K562 (cell line): ENCODE data around the gene FSHR. TPM values are rescaled to one million over a fixed set of nuclear protein-coding genes. Genes with fewer than 3 reads are reported as not detected.

Experiments
- CHD4 ChIP-seq: fragments of 200-600 bp; sonication (generic); IDR thresholded peaks from 3 replicates; pipeline ENCODE4 v1.6.1; 2012; ENCODE audit warnings: low read depth, mild to moderate bottlenecking, mixed read lengths, low read length, inconsistent platforms; ENCODE audit not compliant: insufficient read depth, insufficient replicate concordance, poor library complexity, severe bottlenecking
- DPF2 ChIP-seq: fragments of 450-650 bp; IDR thresholded peaks from 2 replicates; pipeline ENCODE4 v1.6.1; 2016
- KDM4B ChIP-seq, 2 experiments: fragments of 450-650 bp in 1 of 2; sonication (generic) in 1 of 2; IDR thresholded peaks; 2 replicates each; pipeline ENCODE4 v1.6.1; 2016 to 2017; ENCODE audit warnings: borderline replicate concordance in 2 of 2, antibody characterized with exemption in 1 of 2, low read depth in 1 of 2, mild to moderate bottlenecking in 1 of 2
- MCM2 ChIP-seq: fragments of 450-650 bp; IDR thresholded peaks from 2 replicates; pipeline ENCODE4 v1.6.1; 2017; ENCODE audit warnings: low read depth, mild to moderate bottlenecking
- MEF2D ChIP-seq: conservative IDR thresholded peaks from 2 replicates; pipeline ENCODE4 v1.6.1; 2016; ENCODE audit warnings: low read depth, missing genetic modification characterization, missing compliant biosample characterization
- POLR2H ChIP-seq: IDR thresholded peaks from 2 replicates; pipeline ENCODE4 v1.6.1; 2016; ENCODE audit warnings: missing genetic modification characterization, low read depth, mild to moderate bottlenecking, control low read depth, missing compliant biosample characterization, moderate library complexity
- SP1 ChIP-seq: sonication (generic); formaldehyde crosslinking; IDR thresholded peaks from 2 replicates; pipeline ENCODE4 v1.8.1; 2022; ENCODE audit warnings: mild to moderate bottlenecking, missing genetic modification reagents
- polyA plus RNA-seq, 8 experiments: library from polyadenylated mRNA; depleted of rRNA in 4 of 8; stranded (reverse) in 5 of 8; unstranded in 3 of 8; fragments of >200 nt; fragmentation: Nextera tagmentation in 2 of 8; fragmentation: Illumina TruSeq in 1 of 8; extraction: Ambion mirVana in 2 of 8; extraction: Trizol in 1 of 8; gene quantifications; 2 replicates each; pipeline versions ENCODE4 v1.2.1 to v1.2.3, GENCODE V29; 2011 to 2014; ENCODE audit warnings: inconsistent platforms in 1 of 8, missing spikeins in 1 of 8
- total RNA-seq, 7 experiments: library from RNA; depleted of rRNA in 6 of 7; stranded (reverse); fragments of >200 nt in 6 of 7; fragmentation: Illumina TruSeq in 2 of 7; extraction: Trizol in 2 of 7; gene quantifications; 2 replicates each; pipeline versions ENCODE4 v1.2.1 to v1.2.3, GENCODE V29; 2011 to 2021; ENCODE audit warnings: low replicate concordance in 1 of 7
- TF ChIP-seq, protein P1 (sequence below): sonication (generic); formaldehyde crosslinking; IDR thresholded peaks from 2 replicates; pipeline ENCODE4 v1.8.0; 2022; ENCODE audit warnings: mild to moderate bottlenecking, missing genetic modification reagents
- TF ChIP-seq, protein P2 (sequence below): fragments of 450-650 bp; IDR thresholded peaks from 2 replicates; pipeline ENCODE4 v1.7.0; 2016; ENCODE audit warnings: borderline replicate concordance

Gene FSHR
- total and polyA plus RNA-seq, 9 of the 15 experiments (the other 6 are each of a cell fraction or from before 2014, with no cell fraction given) = not detected

DNA sequence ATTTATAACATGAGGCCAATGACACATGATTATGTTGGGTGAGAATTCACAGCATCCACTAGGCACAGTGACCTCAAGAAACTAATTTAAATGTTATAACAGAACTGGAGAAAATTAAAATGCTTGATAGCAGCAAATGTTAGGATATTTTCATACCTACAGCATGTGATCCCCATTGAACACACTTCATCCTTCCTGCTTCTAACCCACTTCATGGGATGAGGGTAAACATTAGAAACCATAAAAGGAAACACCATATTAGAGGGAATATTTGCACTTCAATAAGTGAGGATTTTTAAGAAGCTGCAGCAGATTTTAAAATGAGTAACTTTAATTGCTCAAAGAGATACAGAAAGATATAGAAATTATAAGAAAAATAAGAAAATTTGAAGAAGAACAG lies 117.1 kb downstream of the FSHR start (continued):
- TF ChIP-seq POLR2H (no peak), MCM2 (no peak), MEF2D (no peak), KDM4B (IDR thresholded peaks at IDR 0.05; ENCODE audit: borderline replicate concordance in 2 of 2, low read depth in 1 of 2) (no peak), SP1 (no peak), DPF2 (no peak), CHD4 (no peak)
- TF ChIP-seq, protein P1, sequence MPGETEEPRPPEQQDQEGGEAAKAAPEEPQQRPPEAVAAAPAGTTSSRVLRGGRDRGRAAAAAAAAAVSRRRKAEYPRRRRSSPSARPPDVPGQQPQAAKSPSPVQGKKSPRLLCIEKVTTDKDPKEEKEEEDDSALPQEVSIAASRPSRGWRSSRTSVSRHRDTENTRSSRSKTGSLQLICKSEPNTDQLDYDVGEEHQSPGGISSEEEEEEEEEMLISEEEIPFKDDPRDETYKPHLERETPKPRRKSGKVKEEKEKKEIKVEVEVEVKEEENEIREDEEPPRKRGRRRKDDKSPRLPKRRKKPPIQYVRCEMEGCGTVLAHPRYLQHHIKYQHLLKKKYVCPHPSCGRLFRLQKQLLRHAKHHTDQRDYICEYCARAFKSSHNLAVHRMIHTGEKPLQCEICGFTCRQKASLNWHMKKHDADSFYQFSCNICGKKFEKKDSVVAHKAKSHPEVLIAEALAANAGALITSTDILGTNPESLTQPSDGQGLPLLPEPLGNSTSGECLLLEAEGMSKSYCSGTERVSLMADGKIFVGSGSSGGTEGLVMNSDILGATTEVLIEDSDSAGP = no peak
- TF ChIP-seq, protein P2, sequence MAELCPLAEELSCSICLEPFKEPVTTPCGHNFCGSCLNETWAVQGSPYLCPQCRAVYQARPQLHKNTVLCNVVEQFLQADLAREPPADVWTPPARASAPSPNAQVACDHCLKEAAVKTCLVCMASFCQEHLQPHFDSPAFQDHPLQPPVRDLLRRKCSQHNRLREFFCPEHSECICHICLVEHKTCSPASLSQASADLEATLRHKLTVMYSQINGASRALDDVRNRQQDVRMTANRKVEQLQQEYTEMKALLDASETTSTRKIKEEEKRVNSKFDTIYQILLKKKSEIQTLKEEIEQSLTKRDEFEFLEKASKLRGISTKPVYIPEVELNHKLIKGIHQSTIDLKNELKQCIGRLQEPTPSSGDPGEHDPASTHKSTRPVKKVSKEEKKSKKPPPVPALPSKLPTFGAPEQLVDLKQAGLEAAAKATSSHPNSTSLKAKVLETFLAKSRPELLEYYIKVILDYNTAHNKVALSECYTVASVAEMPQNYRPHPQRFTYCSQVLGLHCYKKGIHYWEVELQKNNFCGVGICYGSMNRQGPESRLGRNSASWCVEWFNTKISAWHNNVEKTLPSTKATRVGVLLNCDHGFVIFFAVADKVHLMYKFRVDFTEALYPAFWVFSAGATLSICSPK = no peak
